Measurements from ENCODE around the gene CYB561D2. TPM values are rescaled to one million over a fixed set of nuclear protein-coding genes. Genes with fewer than 3 reads are reported as not detected.

CYB561D2 gene
- total RNA-seq, 1 experiment from 2014 or later, result 9.5 TPM

DNA sequence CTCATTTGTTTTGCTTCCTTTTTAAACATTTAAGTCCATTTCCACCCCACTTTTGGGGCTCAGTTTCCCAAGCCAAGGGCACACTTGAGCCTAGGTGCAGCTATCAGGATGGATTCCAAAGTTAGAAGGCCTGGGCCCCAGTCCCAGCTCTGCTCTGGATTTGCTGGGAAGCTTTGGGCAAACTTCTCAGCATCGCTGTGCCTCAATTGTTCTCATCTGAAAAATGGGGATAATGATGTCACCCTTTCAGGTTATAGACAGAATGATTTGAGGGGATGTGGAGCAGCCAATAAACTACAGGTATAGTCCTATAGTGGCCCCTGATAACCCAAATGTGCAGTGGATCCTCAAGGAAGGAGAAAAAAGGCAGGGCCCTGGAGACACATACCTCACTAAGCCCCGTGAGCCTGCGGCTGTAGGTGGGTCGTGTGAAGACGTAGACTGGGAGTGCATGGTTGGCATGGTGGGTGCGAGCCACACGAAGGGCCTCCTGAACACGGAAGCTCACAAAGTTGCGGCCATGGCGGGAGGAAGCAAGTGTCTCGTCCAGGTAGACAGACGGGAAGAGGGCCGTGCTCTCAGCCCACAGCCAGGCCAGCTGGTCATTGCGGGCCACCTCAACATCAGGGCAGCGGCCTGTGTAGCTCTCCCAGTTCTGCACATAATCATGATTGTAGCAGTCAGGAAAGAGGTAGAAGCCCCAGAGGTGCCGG, 31.3 kb upstream of the CYB561D2 start:
- ChIA-PET POLR2A (no interaction called here), CTCF (interaction anchor here (0.7 kb wide), 1 partner anchor 9 kb away, joined by 3 read pairs; the partner anchor contains the start of gene TUSC2), RAD21 (ENCODE audit: low non-redundant PET in 1 of 2, low total read pairs in 2 of 2, uncharacterized antibody in 2 of 2, unreplicated experiment in 2 of 2) (no interaction called here)
- DNase-seq (ENCODE audit: low read depth, low spot score) (no peak), ATAC-seq (no peak)
- Histone ChIP-seq H4K20me1 (ENCODE audit: insufficient read depth) (no peaks in the 10 kb centered on the region), H3K4me1 (ENCODE audit: control insufficient read depth in 1 of 2, insufficient read depth in 2 of 2, low read length in 2 of 2) (peaks cover 68 to 90% of the 10 kb centered on the region in 2 experiments), H3K79me2 (ENCODE audit: insufficient read depth, low read length) (peaks cover 51% of the 10 kb centered on the region), H3K9me2 (ENCODE audit: insufficient read depth) (no peaks in the 10 kb centered on the region), H3K4me3 (replicated peaks in 1 of 2; ENCODE audit: low read depth in 1 of 2, low read length in 2 of 2) (no peak overlapping the region), H3K36me3 (ENCODE audit: control insufficient read depth in 1 of 2, insufficient read depth in 2 of 2, low read length in 2 of 2) (peaks cover 2 to 17% of the 10 kb centered on the region in 2 experiments; a peak in 1 of 4 replicates), H3K4me2 (ENCODE audit: low read length) (peak overlapping the region; percentile 92), H3K9me3 (ENCODE audit: control insufficient read depth in 1 of 2, insufficient read depth in 1 of 2, low read depth in 1 of 2, low read length in 2 of 2) (no peaks in the 10 kb centered on the region), H3K27ac (ENCODE audit: low read depth, low read length) (peak overlapping the region; percentile 98), H3K9ac (ENCODE audit: low read length) (peak overlapping the region; percentile 88; the same call in 1 of the 2 replicates), H2AFZ (ENCODE audit: low read depth, low read length, poor library complexity, severe bottlenecking) (no peak overlapping the region), H3K27me3 (ENCODE audit: insufficient read depth, low read length) (no peaks in the 10 kb centered on the region)
- TF ChIP-seq SRF (IDR thresholded peaks at IDR 0.05; ENCODE audit: low read depth) (no peak), FOSL1 (IDR thresholded peaks at IDR 0.05; ENCODE audit: low read depth) (no peak), TCF7L2 (IDR thresholded peaks at IDR 0.05; ENCODE audit: borderline replicate concordance, extremely low read depth, insufficient read depth, insufficient read length) (no peak), ZNF274 (IDR thresholded peaks at IDR 0.05; ENCODE audit: low read depth, low read length) (no peak), POLR2AphosphoS5 (IDR thresholded peaks at IDR 0.05; ENCODE audit: low read depth, low read length) (no peak), JUND (IDR thresholded peaks at IDR 0.05) (no peak), EZH2 (IDR thresholded peaks at IDR 0.05) (no peak), CEBPB (IDR thresholded peaks at IDR 0.05; ENCODE audit: low read depth) (no peak), EGR1 (IDR thresholded peaks at IDR 0.05; ENCODE audit: low read depth) (no peak), POLR2A (IDR thresholded peaks at IDR 0.05; ENCODE audit: borderline replicate concordance, extremely low read depth, insufficient read depth, insufficient read length) (no peak), ZFX (IDR thresholded peaks at IDR 0.05) (no peak), SP1 (IDR thresholded peaks at IDR 0.05; ENCODE audit: low read depth) (no peak), EZH2phosphoT487 (IDR thresholded peaks at IDR 0.05; ENCODE audit: borderline replicate concordance) (no peak)
- TF ChIP-seq, protein P1, sequence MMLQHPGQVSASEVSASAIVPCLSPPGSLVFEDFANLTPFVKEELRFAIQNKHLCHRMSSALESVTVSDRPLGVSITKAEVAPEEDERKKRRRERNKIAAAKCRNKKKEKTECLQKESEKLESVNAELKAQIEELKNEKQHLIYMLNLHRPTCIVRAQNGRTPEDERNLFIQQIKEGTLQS (IDR thresholded peaks at IDR 0.05), result no peak
- TF ChIP-seq, protein P2, sequence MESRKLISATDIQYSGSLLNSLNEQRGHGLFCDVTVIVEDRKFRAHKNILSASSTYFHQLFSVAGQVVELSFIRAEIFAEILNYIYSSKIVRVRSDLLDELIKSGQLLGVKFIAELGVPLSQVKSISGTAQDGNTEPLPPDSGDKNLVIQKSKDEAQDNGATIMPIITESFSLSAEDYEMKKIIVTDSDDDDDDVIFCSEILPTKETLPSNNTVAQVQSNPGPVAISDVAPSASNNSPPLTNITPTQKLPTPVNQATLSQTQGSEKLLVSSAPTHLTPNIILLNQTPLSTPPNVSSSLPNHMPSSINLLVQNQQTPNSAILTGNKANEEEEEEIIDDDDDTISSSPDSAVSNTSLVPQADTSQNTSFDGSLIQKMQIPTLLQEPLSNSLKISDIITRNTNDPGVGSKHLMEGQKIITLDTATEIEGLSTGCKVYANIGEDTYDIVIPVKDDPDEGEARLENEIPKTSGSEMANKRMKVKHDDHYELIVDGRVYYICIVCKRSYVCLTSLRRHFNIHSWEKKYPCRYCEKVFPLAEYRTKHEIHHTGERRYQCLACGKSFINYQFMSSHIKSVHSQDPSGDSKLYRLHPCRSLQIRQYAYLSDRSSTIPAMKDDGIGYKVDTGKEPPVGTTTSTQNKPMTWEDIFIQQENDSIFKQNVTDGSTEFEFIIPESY (IDR thresholded peaks at IDR 0.05; ENCODE audit: extremely low read depth, insufficient replicate concordance, low read length), result no peak
- TF ChIP-seq, protein P3, sequence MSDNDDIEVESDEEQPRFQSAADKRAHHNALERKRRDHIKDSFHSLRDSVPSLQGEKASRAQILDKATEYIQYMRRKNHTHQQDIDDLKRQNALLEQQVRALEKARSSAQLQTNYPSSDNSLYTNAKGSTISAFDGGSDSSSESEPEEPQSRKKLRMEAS (IDR thresholded peaks at IDR 0.05), result no peak
- intact Hi-C loops (cut with micrococcal nuclease), result no loop called here
- BruUV-seq (replicated peaks), result no TSS peak

All from HCT116 (cell line).